Trophoblast cell (in vitro differentiated cells and primary cell): Measurements from ENCODE around the gene SLC22A23.

ENCODE experiments used
- DNase-seq, 2 donors: peaks; one replicate each; pipeline ENCODE4 v3.0.0-alpha.2; 2016
- H2AFZ ChIP-seq: 2 replicates; pipeline ENCODE4 v1.6.1; 2013; ENCODE audit warnings: low read length, moderate library complexity, mild to moderate bottlenecking; ENCODE audit not compliant: insufficient read depth, poor library complexity
- H2AK5ac ChIP-seq: 2 replicates; pipeline ENCODE4 v1.6.1; 2013; ENCODE audit warnings: mild to moderate bottlenecking, low read length
- H2BK120ac ChIP-seq: 2 replicates; pipeline ENCODE4 v1.6.1; 2013; ENCODE audit warnings: low read length, mild to moderate bottlenecking, moderate library complexity; ENCODE audit not compliant: insufficient read depth, poor library complexity
- H2BK12ac ChIP-seq: 2 replicates; pipeline ENCODE4 v1.6.1; 2013; ENCODE audit warnings: mild to moderate bottlenecking, low read length, moderate library complexity
- H2BK5ac ChIP-seq: 2 replicates; pipeline ENCODE4 v1.6.1; 2013; ENCODE audit warnings: low read length, low read depth, moderate library complexity, mild to moderate bottlenecking; ENCODE audit not compliant: poor library complexity
- H3K14ac ChIP-seq: 2 replicates; pipeline ENCODE4 v1.6.1; 2013; ENCODE audit warnings: mild to moderate bottlenecking, low read length
- H3K18ac ChIP-seq: 2 replicates; pipeline ENCODE4 v1.6.1; 2013; ENCODE audit warnings: mild to moderate bottlenecking, low read length
- H3K23ac ChIP-seq: 2 replicates; pipeline ENCODE4 v1.6.1; 2013; ENCODE audit warnings: low read length
- H3K27ac ChIP-seq: 2 replicates; pipeline ENCODE4 v1.5.1; 2013; ENCODE audit warnings: low read depth, mild to moderate bottlenecking, inconsistent platforms, low read length, moderate library complexity
- H3K27me3 ChIP-seq: 2 replicates; pipeline ENCODE4 v1.6.1; 2013; ENCODE audit warnings: inconsistent platforms, mild to moderate bottlenecking, low read length, moderate library complexity; ENCODE audit not compliant: insufficient read depth
- H3K36me3 ChIP-seq, 2 experiments: 1 replicate in 1 of 2; 2 replicates in 1 of 2; pipeline ENCODE4 v1.6.1; 2013; ENCODE audit warnings: low read length in 2 of 2, mild to moderate bottlenecking in 2 of 2, moderate library complexity in 1 of 2; ENCODE audit not compliant: insufficient read depth in 2 of 2, control insufficient read depth in 1 of 2
- H3K4ac ChIP-seq: 2 replicates; pipeline ENCODE4 v1.6.1; 2013; ENCODE audit warnings: low read depth, mild to moderate bottlenecking, low read length, moderate library complexity
- H3K4me1 ChIP-seq, 2 experiments: 1 replicate in 1 of 2; 2 replicates in 1 of 2; pipeline ENCODE4 v1.6.1; 2013; ENCODE audit warnings: low read length in 2 of 2, mild to moderate bottlenecking in 2 of 2, moderate library complexity in 1 of 2; ENCODE audit not compliant: insufficient read depth in 2 of 2, control insufficient read depth in 1 of 2
- H3K4me2 ChIP-seq: 2 replicates; pipeline ENCODE4 v1.6.1; 2013; ENCODE audit warnings: inconsistent platforms, mild to moderate bottlenecking, low read length, moderate library complexity
- H3K4me3 ChIP-seq: 2 replicates; pipeline ENCODE4 v1.5.1; 2013; ENCODE audit warnings: mild to moderate bottlenecking, low read depth, low read length, inconsistent platforms
- H3K79me1 ChIP-seq: one replicate; pipeline ENCODE4 v1.6.1; 2013; ENCODE audit warnings: low read length
- H3K79me2 ChIP-seq: 2 replicates; pipeline ENCODE4 v1.6.1; 2013; ENCODE audit warnings: low read length, mild to moderate bottlenecking; ENCODE audit not compliant: control insufficient read depth, insufficient read depth, poor library complexity
- H3K9ac ChIP-seq: 2 replicates; pipeline ENCODE4 v1.6.1; 2013; ENCODE audit warnings: mild to moderate bottlenecking, low read length
- H3K9me3 ChIP-seq: 2 replicates; pipeline ENCODE4 v1.6.1; 2013; ENCODE audit warnings: low read depth, mild to moderate bottlenecking, control low read depth, inconsistent platforms, low read length; ENCODE audit not compliant: insufficient read depth
- H4K12ac ChIP-seq: 2 replicates; pipeline ENCODE4 v1.6.1; 2013; ENCODE audit warnings: low read depth, mild to moderate bottlenecking, low read length, moderate library complexity
- H4K8ac ChIP-seq: 2 replicates; pipeline ENCODE4 v1.6.1; 2013; ENCODE audit warnings: low read depth, mild to moderate bottlenecking, low read length, moderate library complexity
- H4K91ac ChIP-seq: one replicate; pipeline ENCODE4 v1.6.1; 2013; ENCODE audit warnings: low read depth, mild to moderate bottlenecking, low read length, moderate library complexity
- WGBS: extraction: QIAGEN DNeasy Blood & Tissue Kit; methylation state at CpG from one replicate; pipeline ENCODE4 v1.1.7; 2013; ENCODE audit warnings: missing lambda C conversion rate; ENCODE audit not compliant: insufficient read length, insufficient coverage; ENCODE audit errors: extremely low coverage; 5-methylcytosine and 5-hydroxymethylcytosine counted together

SLC22A23 gene

DNA sequence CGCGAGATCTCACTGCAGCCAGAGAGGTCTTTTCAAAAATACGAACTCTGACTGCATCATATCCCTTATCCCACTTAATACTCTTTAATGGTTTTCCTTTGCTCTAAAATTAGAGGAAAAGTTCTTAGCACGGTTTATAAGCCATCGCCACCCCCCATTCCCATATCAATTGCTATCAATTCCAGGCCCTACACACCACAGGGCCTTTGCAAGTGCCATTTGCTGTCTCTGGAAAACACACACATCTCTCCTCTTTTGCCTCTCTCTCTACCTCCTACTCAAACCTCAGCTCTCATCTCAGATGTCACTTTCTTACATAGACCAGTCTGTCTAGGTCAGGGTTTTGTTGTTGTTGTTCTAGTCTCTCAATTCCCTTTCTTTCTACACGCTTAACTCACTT is 9.8 kb downstream of the SLC22A23 start:
- Histone ChIP-seq H3K4me3 (no peak overlapping the region), H3K18ac (peak overlapping the region; percentile 3), H3K4me1 (peaks cover 13 to 17% of the 10 kb centered on the region in 2 experiments), H2AFZ (no peak overlapping the region), H3K23ac (no peak overlapping the region), H3K27ac (no peak overlapping the region), H3K4me2 (no peak overlapping the region), H2BK120ac (no peak overlapping the region), H2AK5ac (no peak overlapping the region), H3K79me1 (peaks cover 1% of the 10 kb centered on the region), H3K9ac (no peak overlapping the region), H4K8ac (no peak overlapping the region), H3K27me3 (no peaks in the 10 kb centered on the region), H3K4ac (peak overlapping the region; percentile 24), H4K91ac (no peak overlapping the region), H3K9me3 (no peaks in the 10 kb centered on the region), H3K14ac (no peak overlapping the region), H2BK5ac (no peak overlapping the region), H3K36me3 (peaks cover 0 to under 1% of the 10 kb centered on the region in 2 experiments), H2BK12ac (no peak overlapping the region), H4K12ac (no peak overlapping the region), H3K79me2 (peaks cover 13% of the 10 kb centered on the region)
- no peak for DNase-seq
- WGBS: no CpG with 5 or more reads among the region's 6 CpGs

DNA sequence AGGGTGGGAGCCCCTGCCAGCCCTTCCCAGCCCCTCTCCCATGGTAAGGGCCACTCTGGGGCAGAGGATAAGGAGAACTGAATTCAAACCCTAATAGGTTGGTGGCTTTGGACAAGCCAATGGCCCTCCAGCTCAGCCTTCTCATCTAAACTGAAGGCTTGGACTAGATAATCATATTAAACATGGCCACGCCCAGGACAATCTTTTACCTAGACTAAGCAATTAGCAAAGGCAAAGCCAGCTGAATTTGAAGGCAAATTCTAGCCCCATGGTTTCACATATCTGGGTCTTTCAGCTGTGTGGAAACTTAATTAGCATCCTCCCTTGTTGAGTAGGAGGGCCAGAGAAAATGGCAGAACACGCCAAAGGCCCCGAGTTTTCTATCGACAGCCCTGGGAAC is 10.7 kb downstream of the SLC22A23 start:
- WGBS: no CpG with 5 or more reads among the region's 4 CpGs

DNA sequence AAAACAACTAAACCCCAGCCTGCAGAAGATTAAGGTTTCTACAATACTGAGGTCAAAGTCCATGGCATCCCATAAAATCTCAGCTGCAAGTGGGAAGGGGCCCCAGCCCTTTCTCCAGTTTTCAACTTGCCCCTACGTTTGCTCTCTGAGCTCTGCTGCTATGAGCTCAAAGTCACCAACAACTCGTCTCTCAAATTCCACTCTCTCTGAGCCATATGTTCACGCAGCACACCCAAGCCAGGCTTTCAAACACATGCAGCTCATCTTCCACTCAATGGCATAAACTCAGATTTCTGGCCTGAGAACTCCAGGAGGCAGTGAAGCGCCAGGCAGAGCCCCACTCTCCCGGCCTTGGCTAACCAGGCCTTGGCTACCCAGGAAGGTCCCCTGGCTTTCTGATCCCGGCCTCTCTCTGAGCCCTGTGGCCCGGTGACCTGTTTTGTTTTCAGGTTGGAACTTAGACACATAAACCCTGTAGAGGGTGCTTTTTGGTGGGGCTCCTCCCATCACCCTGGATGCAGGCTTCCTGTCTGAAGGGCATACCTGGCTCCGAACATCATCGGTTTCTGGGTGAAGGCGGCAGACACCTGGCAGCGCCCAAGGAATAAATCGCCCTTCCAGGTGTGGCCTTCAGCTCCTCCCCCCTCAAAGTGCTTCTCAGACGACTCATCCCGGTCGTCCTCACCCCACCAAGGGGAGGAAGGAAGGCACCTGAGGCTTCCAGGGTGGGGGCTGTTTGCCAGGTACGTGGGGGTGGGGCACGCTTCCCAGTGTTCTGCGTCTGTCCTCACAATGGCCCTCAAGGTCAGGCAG is 12.4 kb downstream of the SLC22A23 start:
- H3K27ac ChIP-seq: no peak overlapping the region
- H3K4me1 ChIP-seq: peaks cover 24 to 28% of the 10 kb centered on the region in 2 experiments
- H2BK120ac ChIP-seq: no peak overlapping the region
- no peak overlapping the region for H3K18ac ChIP-seq
- no peak for DNase-seq
- H4K91ac ChIP-seq: no peak overlapping the region
- H3K4ac ChIP-seq: no peak overlapping the region
- H2AK5ac ChIP-seq: no peak overlapping the region
- no peak overlapping the region for H3K14ac ChIP-seq
- no peak overlapping the region for H3K9ac ChIP-seq
- H4K8ac ChIP-seq: no peak overlapping the region
- H4K12ac ChIP-seq: no peak overlapping the region
- no peak overlapping the region for H3K4me2 ChIP-seq
- no peak overlapping the region for H2AFZ ChIP-seq
- no peaks in the 10 kb centered on the region for H3K27me3 ChIP-seq
- H3K36me3 ChIP-seq: peaks cover 0 to 2% of the 10 kb centered on the region in 2 experiments
- H3K79me2 ChIP-seq: peaks cover 17% of the 10 kb centered on the region
- WGBS: no CpG with 5 or more reads among the region's 18 CpGs
- H2BK5ac ChIP-seq: no peak overlapping the region
- H2BK12ac ChIP-seq: no peak overlapping the region
- no peak overlapping the region for H3K4me3 ChIP-seq
- peaks cover 6% of the 10 kb centered on the region for H3K79me1 ChIP-seq
- H3K23ac ChIP-seq: no peak overlapping the region
- H3K9me3 ChIP-seq: no peaks in the 10 kb centered on the region

More for the DNA sequence above, 10.7 kb downstream of the SLC22A23 start:
- no peak overlapping the region for H3K27ac ChIP-seq
- peak overlapping the region; percentile 3 for H3K18ac ChIP-seq
- H3K79me2 ChIP-seq: peaks cover 17% of the 10 kb centered on the region
- no peak overlapping the region for H4K91ac ChIP-seq
- H3K4me2 ChIP-seq: no peak overlapping the region
- H4K12ac ChIP-seq: no peak overlapping the region
- H3K14ac ChIP-seq: no peak overlapping the region
- H2BK120ac ChIP-seq: no peak overlapping the region
- peak overlapping the region; percentile 28 for H2AK5ac ChIP-seq
- peaks cover 5% of the 10 kb centered on the region for H3K79me1 ChIP-seq
- no peak overlapping the region for H3K4me3 ChIP-seq
- H3K27me3 ChIP-seq: no peaks in the 10 kb centered on the region
- H4K8ac ChIP-seq: no peak overlapping the region
- H3K9ac ChIP-seq: no peak overlapping the region
- H2AFZ ChIP-seq: no peak overlapping the region
- no peak for DNase-seq
- no peaks in the 10 kb centered on the region for H3K9me3 ChIP-seq
- H2BK5ac ChIP-seq: no peak overlapping the region
- H3K4ac ChIP-seq: peak overlapping the region; percentile 29
- H3K4me1 ChIP-seq: peaks cover 17 to 20% of the 10 kb centered on the region in 2 experiments
- H3K36me3 ChIP-seq: peaks cover 0 to 2% of the 10 kb centered on the region in 2 experiments
- H2BK12ac ChIP-seq: no peak overlapping the region
- no peak overlapping the region for H3K23ac ChIP-seq

DNA sequence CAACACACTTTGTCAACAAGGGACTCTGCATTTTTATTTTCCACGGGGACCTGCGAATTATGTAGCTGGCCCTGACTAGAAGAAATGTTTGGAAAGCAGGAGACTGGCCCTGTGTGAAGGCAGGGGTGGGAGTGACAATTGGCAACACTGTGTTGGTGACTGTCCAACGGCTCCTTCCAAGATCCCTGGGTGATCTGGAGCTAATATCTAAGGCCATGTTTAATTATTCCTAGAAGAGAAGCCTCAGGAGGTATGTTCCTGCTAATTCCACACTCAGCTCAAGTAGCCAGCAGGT is 13.7 kb downstream of the SLC22A23 start:
- no peak for DNase-seq

More for the DNA sequence above, 13.7 kb downstream of the SLC22A23 start:
- Histone ChIP-seq H3K4ac (no peak overlapping the region), H2BK12ac (no peak overlapping the region), H3K23ac (no peak overlapping the region), H4K12ac (no peak overlapping the region), H3K9ac (no peak overlapping the region), H3K27ac (no peak overlapping the region), H2AK5ac (no peak overlapping the region), H4K91ac (no peak overlapping the region), H3K14ac (no peak overlapping the region), H3K79me1 (peaks cover 14% of the 10 kb centered on the region), H3K79me2 (peaks cover 18% of the 10 kb centered on the region), H3K36me3 (peaks cover 0 to 2% of the 10 kb centered on the region in 2 experiments), H3K27me3 (no peaks in the 10 kb centered on the region), H2BK5ac (no peak overlapping the region), H3K4me1 (peaks cover 31 to 36% of the 10 kb centered on the region in 2 experiments), H3K4me3 (no peak overlapping the region), H3K9me3 (no peaks in the 10 kb centered on the region), H3K18ac (no peak overlapping the region), H2BK120ac (no peak overlapping the region), H4K8ac (no peak overlapping the region), H3K4me2 (no peak overlapping the region), H2AFZ (no peak overlapping the region)
- no CpG with 5 or more reads among the region's 3 CpGs for WGBS
